ENCODE measurements around the gene LRFN4. TPM values are rescaled to one million over a fixed set of nuclear protein-coding genes. Genes with fewer than 3 reads are reported as not detected.

Gene LRFN4
- total and polyA plus RNA-seq, 10 of the 15 experiments (the other 5 are each of a cell fraction or from before 2014, with no cell fraction given), result 0.03 to 43.8 (median 4.9) TPM

DNA sequence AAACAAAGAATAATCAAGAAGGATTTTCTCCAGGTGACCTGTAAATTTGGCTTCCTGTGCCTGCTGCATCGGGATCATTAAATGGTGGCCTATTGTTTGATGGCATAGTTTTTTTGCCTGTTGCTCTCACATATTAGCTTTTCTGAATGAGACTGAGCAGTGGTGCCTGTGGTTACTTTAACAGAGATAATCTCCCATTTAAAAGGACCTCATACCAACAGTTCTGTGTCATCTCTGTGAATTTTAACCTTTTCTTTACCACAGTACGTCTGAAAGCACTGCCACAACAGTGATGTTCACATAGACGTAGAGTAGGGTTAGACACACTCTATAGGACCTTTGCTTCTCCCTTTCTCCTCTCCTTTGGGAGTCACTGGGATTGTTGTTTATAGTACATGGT lies 36.5 kb upstream of the LRFN4 start (continued):
- TF ChIP-seq RFX5 (IDR thresholded peaks at IDR 0.05; ENCODE audit: low read depth, low read length) (no peak), SRF (IDR thresholded peaks at IDR 0.05; ENCODE audit: low read depth in 2 of 2, low read length in 2 of 2) (no peak), CHD2 (IDR thresholded peaks at IDR 0.05; ENCODE audit: borderline replicate concordance, low read depth, low read length) (no peak), NRF1 (conservative IDR thresholded peaks at IDR 0.05; ENCODE audit: low read depth, low read length) (no peak)

DNA sequence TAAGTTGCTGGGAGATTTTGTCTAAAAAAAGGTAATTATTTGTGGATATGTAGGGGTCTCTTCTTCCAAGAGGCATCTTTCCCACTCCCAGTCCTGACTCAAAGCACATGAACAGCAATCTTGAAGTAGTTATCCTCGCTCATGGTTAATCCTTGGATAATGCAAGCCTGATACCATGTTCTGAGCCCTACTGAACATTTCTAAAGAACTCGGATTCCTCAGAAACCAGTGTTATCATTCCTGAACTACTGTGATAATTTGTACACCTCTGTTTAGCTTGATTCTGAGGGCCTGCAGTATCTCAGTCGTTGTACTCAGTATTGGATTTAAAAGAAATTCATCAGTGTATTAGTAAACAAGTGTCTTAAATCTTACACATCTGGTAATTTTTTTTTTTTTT lies 36.0 kb upstream of the LRFN4 start:
- CTCF ChIA-PET, result interaction anchor here (0.7 to 1.0 kb wide), 3 partner anchors 13 to 126 kb away, joined by 3 read pairs; no protein-coding TSS in a partner anchor
- Histone ChIP-seq H3K27me3 (replicated peaks in 1 of 2; ENCODE audit: control insufficient read depth in 2 of 2, insufficient read depth in 2 of 2, low read length in 1 of 2) (no peaks in the 10 kb centered on the region), H3K79me2 (ENCODE audit: control insufficient read depth, insufficient read depth, low read length) (no peaks in the 10 kb centered on the region), H2AFZ (ENCODE audit: control insufficient read depth, low read depth, low read length) (no peak overlapping the region), H4K20me1 (ENCODE audit: control insufficient read depth, insufficient read depth) (no peaks in the 10 kb centered on the region), H3K36me3 (ENCODE audit: control insufficient read depth in 2 of 2, insufficient read depth in 2 of 2, low read length in 1 of 2) (no peaks in the 10 kb centered on the region), H3K4me1 (ENCODE audit: control insufficient read depth, insufficient read depth, low read length) (no peaks in the 10 kb centered on the region; the same call in 1 of the 2 replicates), H3K4me3 (no peak overlapping the region), H3K9ac (ENCODE audit: control insufficient read depth, insufficient read depth, low read length) (no peak overlapping the region), H3K9me3 (replicated peaks; ENCODE audit: control insufficient read depth, insufficient read depth, low read length) (no peaks in the 10 kb centered on the region), H3K27ac (ENCODE audit: control insufficient read depth, insufficient read depth) (no peak overlapping the region), H3K4me2 (ENCODE audit: control insufficient read depth, insufficient read depth) (no peak overlapping the region)
- ATAC-seq (no peak), FAIRE-seq (no peak), DNase-seq (ENCODE audit: low read depth, low spot score) (no peak)
- no TSS peak for BruUV-seq (replicated peaks)
- POLR2A ChIA-PET, result interaction anchor here (1.6 kb wide), 1 partner anchor 15 kb away, joined by 3 read pairs; no protein-coding TSS in a partner anchor
- 77% methylated on average over 3 of the region's 3 CpGs for WGBS (ENCODE audit: insufficient coverage, insufficient replicate concordance, low lambda C conversion rate, missing lambda C conversion rate)
- RAD21 ChIA-PET (ENCODE audit: unreplicated experiment), result no interaction called here
- SMC1A ChIA-PET (ENCODE audit: uncharacterized antibody, unreplicated experiment), result no interaction called here
- in situ Hi-C loops (cut with MboI), result no loop called here
- intact Hi-C loops (cut with micrococcal nuclease; ENCODE audit: unreplicated experiment), result no loop called here
- TF ChIP-seq NBN (IDR thresholded peaks at IDR 0.05), result no peak
- TF ChIP-seq, protein P1, sequence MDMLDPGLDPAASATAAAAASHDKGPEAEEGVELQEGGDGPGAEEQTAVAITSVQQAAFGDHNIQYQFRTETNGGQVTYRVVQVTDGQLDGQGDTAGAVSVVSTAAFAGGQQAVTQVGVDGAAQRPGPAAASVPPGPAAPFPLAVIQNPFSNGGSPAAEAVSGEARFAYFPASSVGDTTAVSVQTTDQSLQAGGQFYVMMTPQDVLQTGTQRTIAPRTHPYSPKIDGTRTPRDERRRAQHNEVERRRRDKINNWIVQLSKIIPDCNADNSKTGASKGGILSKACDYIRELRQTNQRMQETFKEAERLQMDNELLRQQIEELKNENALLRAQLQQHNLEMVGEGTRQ (IDR thresholded peaks at IDR 0.05; ENCODE audit: borderline replicate concordance, low read depth, low read length), result no peak
- TF ChIP-seq RELA (IDR thresholded peaks at IDR 0.05; ENCODE audit: borderline replicate concordance, partially characterized antibody), result no peak
- TF ChIP-seq ESRRA (IDR thresholded peaks at IDR 0.05; ENCODE audit: low read length), result no peak
- no peak for TF ChIP-seq BMI1 (IDR thresholded peaks at IDR 0.05; ENCODE audit: borderline replicate concordance)
- no peak for TF ChIP-seq EED (IDR thresholded peaks at IDR 0.05; ENCODE audit: low read depth)
- TF ChIP-seq CBX5 (IDR thresholded peaks at IDR 0.05; ENCODE audit: low read depth), result no peak
- no peak for TF ChIP-seq EP300 (IDR thresholded peaks at IDR 0.05; ENCODE audit: borderline replicate concordance in 1 of 2, control insufficient read depth in 1 of 2, low read depth in 2 of 2, low read length in 2 of 2)
- no peak for TF ChIP-seq PAX8 (IDR thresholded peaks at IDR 0.05)
- TF ChIP-seq NR2C2 (IDR thresholded peaks at IDR 0.05; ENCODE audit: borderline replicate concordance, control insufficient read depth, insufficient read length, low read depth), result no peak
- no peak for TF ChIP-seq SMAD5 (IDR thresholded peaks at IDR 0.05; ENCODE audit: low read depth)
- TF ChIP-seq RB1 (IDR thresholded peaks at IDR 0.05; ENCODE audit: borderline replicate concordance), result no peak
- no peak for TF ChIP-seq MEF2B (IDR thresholded peaks at IDR 0.05; ENCODE audit: partially characterized antibody, poor library complexity, severe bottlenecking)
- TF ChIP-seq RFX5 (IDR thresholded peaks at IDR 0.05; ENCODE audit: low read depth, low read length), result no peak
- TF ChIP-seq, protein P2, sequence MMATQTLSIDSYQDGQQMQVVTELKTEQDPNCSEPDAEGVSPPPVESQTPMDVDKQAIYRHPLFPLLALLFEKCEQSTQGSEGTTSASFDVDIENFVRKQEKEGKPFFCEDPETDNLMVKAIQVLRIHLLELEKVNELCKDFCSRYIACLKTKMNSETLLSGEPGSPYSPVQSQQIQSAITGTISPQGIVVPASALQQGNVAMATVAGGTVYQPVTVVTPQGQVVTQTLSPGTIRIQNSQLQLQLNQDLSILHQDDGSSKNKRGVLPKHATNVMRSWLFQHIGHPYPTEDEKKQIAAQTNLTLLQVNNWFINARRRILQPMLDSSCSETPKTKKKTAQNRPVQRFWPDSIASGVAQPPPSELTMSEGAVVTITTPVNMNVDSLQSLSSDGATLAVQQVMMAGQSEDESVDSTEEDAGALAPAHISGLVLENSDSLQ (IDR thresholded peaks at IDR 0.05), result no peak
- TF ChIP-seq MYC (IDR thresholded peaks at IDR 0.05; ENCODE audit: insufficient read depth, insufficient read length, insufficient replicate concordance, low read length, severe bottlenecking), result no peak
